ENCODE results near the gene C1QBP.

Gene C1QBP

DNA sequence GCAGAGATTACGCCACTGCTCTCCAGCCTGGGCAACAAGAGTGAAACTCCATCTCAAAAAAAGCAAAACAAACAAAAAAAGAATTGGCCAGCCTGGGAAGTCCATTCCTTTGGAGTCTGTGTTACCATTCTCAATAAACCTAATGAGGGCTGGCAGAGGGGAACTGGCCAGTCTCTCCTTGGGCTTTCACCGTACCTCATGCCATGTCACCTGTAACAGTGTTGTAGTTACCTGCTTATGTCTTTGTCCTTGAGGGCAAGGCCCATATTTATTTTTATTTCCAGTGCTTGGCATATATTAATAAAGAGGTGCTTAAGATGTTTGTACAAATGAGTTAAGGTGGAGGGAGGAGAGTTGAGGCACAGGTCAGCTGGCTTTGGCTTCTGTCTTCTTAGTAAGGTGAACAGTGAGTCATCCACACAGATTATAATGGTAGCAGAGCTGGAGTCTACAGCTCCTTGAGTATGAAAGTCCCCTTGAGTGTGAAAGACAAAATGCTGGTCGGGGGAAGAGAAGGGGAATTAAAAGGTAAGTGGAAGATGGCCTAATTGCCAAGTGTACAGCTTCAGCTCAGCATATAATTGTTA lies 8.4 kb downstream of the C1QBP start:
- no peaks in the 10 kb centered on the region for H3K4me1 ChIP-seq (ENCODE audit: insufficient read depth, low read length)
- H3K27ac ChIP-seq (ENCODE audit: low read length): no peak overlapping the region
- no peak overlapping the region for H3K9ac ChIP-seq (ENCODE audit: low read depth, low read length)
- no peak overlapping the region for H3K4me3 ChIP-seq (ENCODE audit: low read length)
- H3K27me3 ChIP-seq (ENCODE audit: insufficient read depth, low read length): no peaks in the 10 kb centered on the region
- H3K36me3 ChIP-seq (ENCODE audit: insufficient read depth, low read depth, low read length): peaks cover 97% of the 10 kb centered on the region
- no peaks in the 10 kb centered on the region for H3K9me3 ChIP-seq (ENCODE audit: insufficient read depth, low read depth, low read length)

DNA sequence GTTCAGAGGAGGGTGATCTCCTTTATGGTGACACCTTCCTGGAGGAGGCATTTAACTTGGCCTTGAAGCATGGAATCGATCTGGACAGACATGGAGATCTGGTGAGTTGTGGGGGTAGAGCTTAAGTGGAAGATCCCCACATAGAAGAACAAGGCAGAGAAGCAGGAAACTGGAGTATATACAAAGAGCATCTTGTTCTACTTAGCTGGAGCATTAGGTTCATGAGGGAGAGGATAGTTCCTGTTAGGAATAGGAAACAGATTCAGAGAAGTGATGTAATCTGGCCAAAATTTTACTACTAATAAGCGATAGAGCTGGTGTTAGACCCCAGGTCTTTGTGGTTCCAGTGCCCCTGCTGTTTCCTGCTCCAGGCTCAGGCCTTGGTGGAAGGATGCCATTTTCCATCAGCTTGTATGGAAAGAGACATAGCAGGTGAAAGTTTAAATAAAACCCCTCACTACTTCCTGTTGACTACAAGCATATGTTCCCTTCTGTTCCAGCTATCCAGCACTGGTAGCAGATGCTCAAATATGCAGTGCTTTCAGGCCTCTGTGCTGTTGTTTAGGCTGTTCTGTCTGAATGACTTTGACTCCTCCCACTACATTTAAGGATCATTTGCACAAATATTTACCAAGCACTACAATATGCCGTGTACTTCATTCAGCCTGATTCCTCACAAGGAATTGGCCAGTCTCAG lies 9.6 kb downstream of the C1QBP start:
- Histone ChIP-seq H3K27ac (ENCODE audit: low read length) (no peak overlapping the region), H3K36me3 (ENCODE audit: insufficient read depth, low read depth, low read length) (peaks cover 97% of the 10 kb centered on the region), H3K27me3 (ENCODE audit: insufficient read depth, low read length) (no peaks in the 10 kb centered on the region)

DNA sequence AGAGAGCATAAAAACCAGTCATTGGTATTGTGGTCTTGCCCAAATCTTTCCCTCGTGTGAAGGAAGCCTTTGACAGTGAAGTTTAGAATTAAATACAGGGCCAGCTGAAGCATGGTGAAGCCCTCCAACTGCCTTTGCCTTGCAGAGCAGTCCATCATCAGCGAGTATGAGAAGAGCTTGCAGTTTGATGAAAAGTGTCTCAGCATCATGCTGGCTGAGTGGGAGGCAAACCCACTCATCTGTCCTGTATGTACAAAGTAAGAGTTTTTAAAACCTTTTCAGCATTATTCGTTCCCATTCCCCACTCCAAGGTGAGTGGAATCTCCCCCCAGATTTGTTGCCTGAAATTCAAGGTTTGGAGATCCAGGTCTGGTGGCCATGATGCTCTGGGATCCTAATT lies 13.1 kb downstream of the C1QBP start:
- no peaks in the 10 kb centered on the region for H3K27me3 ChIP-seq (ENCODE audit: insufficient read depth, low read length)
- H3K9ac ChIP-seq (ENCODE audit: low read depth, low read length): no peak overlapping the region; the same call in 1 of the 2 replicates
- H3K4me3 ChIP-seq (ENCODE audit: low read length): no peak overlapping the region
- no peaks in the 10 kb centered on the region for H3K4me1 ChIP-seq (ENCODE audit: insufficient read depth, low read length)
- no peak overlapping the region for H3K27ac ChIP-seq (ENCODE audit: low read length)
- no peaks in the 10 kb centered on the region for H3K9me3 ChIP-seq (ENCODE audit: insufficient read depth, low read depth, low read length)
- peaks cover 96% of the 10 kb centered on the region for H3K36me3 ChIP-seq (ENCODE audit: insufficient read depth, low read depth, low read length)

More for the DNA sequence above, 9.6 kb downstream of the C1QBP start:
- Histone ChIP-seq H3K9me3 (ENCODE audit: insufficient read depth, low read depth, low read length) (no peaks in the 10 kb centered on the region), H3K4me3 (ENCODE audit: low read length) (no peak overlapping the region), H3K9ac (ENCODE audit: low read depth, low read length) (no peak overlapping the region), H3K4me1 (ENCODE audit: insufficient read depth, low read length) (no peaks in the 10 kb centered on the region)

DNA sequence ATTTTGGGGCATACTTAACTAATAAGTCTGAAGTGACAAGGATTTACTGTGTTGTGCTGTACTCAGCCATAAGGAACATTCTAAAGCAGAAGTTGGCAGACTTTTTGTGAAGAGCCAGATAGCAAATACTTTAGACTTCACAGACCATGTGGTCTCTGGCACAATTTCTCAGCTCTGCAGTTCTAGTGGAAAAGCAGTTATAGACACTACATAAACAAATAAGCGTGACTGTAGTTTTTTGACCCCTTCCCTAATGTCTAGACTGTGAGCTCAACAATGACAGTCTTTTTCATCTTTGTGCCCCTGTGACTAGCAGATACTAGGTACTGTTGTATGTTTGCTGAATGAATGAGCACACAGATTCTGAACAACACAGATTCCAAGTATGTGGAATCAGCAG lies 14.0 kb downstream of the C1QBP start:
- no peaks in the 10 kb centered on the region for H3K4me1 ChIP-seq (ENCODE audit: insufficient read depth, low read length)
- no peak overlapping the region for H3K27ac ChIP-seq (ENCODE audit: low read length)
- peaks cover 88% of the 10 kb centered on the region for H3K36me3 ChIP-seq (ENCODE audit: insufficient read depth, low read depth, low read length)
- no peaks in the 10 kb centered on the region for H3K27me3 ChIP-seq (ENCODE audit: insufficient read depth, low read length)
- H3K9ac ChIP-seq (ENCODE audit: low read depth, low read length): no peak overlapping the region
- no peak overlapping the region for H3K4me3 ChIP-seq (ENCODE audit: low read length)
- H3K9me3 ChIP-seq (ENCODE audit: insufficient read depth, low read depth, low read length): no peaks in the 10 kb centered on the region

DNA sequence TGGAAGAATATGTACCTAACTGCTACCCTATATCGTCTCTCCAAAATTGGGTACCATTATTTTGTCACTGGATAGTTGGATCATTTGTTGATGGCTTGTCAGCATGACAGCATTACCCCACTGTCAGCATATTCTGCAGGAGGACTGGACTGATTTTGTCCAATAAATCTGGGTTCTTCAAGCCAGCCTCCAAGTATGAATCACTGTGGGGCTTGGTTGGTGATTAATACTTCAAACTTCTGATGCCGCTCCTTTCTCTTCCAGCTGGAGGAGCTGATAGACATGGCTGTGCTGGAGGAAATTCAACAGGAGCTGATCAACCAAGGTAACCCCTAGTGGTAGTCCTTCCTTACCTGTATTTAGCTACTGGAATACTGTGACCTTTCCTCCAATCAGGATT lies 16.4 kb downstream of the C1QBP start:
- no peak overlapping the region for H3K9ac ChIP-seq (ENCODE audit: low read depth, low read length)
- H3K9me3 ChIP-seq (ENCODE audit: insufficient read depth, low read depth, low read length): no peaks in the 10 kb centered on the region
- H3K27me3 ChIP-seq (ENCODE audit: insufficient read depth, low read length): no peaks in the 10 kb centered on the region
- no peak overlapping the region for H3K4me3 ChIP-seq (ENCODE audit: low read length)
- no peak overlapping the region for H3K27ac ChIP-seq (ENCODE audit: low read length)
- no peaks in the 10 kb centered on the region for H3K4me1 ChIP-seq (ENCODE audit: insufficient read depth, low read length)
- H3K36me3 ChIP-seq (ENCODE audit: insufficient read depth, low read depth, low read length): peaks cover 65% of the 10 kb centered on the region

DNA sequence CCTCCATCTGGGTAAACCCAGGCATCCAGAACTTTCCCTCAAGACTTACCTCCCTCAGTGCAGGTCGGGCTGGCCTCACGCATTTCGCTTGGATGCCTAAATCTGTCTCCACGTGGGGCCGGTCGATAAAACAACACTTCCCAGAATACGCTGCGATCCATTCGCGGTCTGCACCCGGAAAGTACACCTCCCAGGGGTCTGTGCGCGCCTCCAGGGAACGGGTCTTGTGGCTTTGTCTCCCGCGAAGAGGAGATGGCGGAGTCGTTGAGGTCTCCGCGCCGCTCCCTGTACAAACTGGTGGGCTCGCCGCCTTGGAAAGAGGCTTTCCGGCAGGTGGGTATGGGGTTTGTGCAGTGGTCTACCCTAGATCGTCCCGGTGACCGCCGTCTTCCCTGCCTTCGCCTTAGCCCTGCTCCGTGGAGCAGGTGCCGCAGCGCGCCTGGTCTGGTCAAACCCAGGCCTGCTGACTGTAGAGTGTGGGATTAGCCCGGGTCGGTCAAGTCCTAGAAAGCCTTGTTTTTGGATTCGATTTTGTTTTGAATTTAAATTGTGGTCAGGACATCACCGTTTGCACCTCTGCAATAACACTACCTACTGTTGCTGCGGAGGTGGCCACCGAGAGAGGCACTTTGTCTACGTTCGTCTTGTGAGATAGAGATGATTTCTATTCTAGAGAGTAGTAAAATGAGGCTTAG lies 18.8 kb downstream of the C1QBP start, which contains the start of gene RPAIN:
RPAIN (plus strand) TSS at position 224 of the 695 bp plus-strand sequence; CDS start at position 253, 29 bp downstream.
- Histone ChIP-seq H3K4me3 (ENCODE audit: low read length) (peak within 1 kb of the TSS; percentile 100), H3K9ac (ENCODE audit: low read depth, low read length) (peak within 1 kb of the TSS; percentile 99), H3K27me3 (ENCODE audit: insufficient read depth, low read length) (no peaks in the 10 kb centered on the region), H3K9me3 (ENCODE audit: insufficient read depth, low read depth, low read length) (no peaks in the 10 kb centered on the region), H3K27ac (ENCODE audit: low read length) (peak within 1 kb of the TSS; percentile 96), H3K36me3 (ENCODE audit: insufficient read depth, low read depth, low read length) (peaks cover 63% of the 10 kb centered on the region), H3K4me1 (ENCODE audit: insufficient read depth, low read length) (no peaks in the 10 kb centered on the region)

DNA sequence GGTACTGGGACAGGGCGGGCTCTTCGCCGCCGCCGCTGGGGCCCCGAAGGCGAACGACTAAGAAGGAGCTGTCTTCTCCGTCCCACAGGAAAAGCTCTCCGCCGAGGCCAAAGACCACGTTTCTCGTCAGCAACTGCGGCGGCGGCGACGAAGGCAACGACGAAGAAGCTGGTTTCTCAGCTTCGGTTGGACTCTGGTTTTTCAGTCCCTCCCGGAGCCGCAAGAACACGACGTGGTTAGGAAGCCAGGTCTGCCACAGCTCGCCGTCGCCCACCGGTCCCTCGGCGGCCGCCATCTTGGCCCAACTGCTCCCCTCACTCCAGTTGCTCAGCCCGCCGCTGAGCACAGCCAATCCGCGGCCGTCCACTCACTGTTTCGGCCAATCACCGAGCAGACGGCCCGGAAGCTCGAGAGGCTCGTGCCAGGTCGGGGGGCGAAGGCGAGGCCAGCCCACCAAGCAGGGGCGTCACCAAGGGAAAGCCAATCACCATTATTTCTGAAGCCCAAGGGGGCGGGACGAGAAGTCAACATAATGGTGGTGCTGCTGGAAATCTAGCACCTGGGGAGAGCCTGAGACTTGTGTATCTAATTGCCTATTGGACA lies 19.5 kb downstream of the C1QBP start, which contains the start of gene NUP88:
NUP88 (minus strand) TSS at position 307 of the 603 bp plus-strand sequence; CDS start at position 295, 12 bp downstream.
- peaks cover 60% of the 10 kb centered on the region for H3K36me3 ChIP-seq (ENCODE audit: insufficient read depth, low read depth, low read length)

DNA sequence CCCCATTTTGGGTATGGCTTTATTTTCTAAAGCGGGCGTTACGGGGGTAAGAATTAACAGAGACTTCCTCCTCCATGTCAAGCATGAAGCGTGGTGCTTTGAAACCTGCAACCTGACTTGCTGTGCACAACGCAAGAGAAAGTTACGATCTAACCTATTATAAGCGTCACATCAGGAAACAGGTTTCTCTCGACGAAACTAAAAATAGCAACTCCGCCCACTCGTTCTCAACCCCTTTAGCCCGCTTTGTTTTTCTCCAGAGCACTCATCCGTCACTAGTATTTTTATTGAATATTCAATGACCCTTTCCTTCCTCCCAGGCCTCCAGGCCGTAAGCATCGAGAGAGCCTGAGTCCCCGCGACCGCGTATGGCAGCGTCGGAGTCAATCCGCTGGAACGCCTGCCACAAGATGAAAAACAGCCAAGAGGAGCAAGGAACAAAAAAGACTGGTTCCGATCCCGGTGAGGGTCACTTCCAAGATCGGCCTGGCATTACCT lies 20.0 kb downstream of the C1QBP start:
- H3K9ac ChIP-seq (ENCODE audit: low read depth, low read length): peak overlapping the region; percentile 93
- peaks cover 60% of the 10 kb centered on the region for H3K36me3 ChIP-seq (ENCODE audit: insufficient read depth, low read depth, low read length)
- peak overlapping the region; percentile 82 for H3K27ac ChIP-seq (ENCODE audit: low read length)
- H3K4me3 ChIP-seq (ENCODE audit: low read length): peak overlapping the region; percentile 100
- H3K27me3 ChIP-seq (ENCODE audit: insufficient read depth, low read length): no peaks in the 10 kb centered on the region
- no peaks in the 10 kb centered on the region for H3K9me3 ChIP-seq (ENCODE audit: insufficient read depth, low read depth, low read length)
- no peaks in the 10 kb centered on the region for H3K4me1 ChIP-seq (ENCODE audit: insufficient read depth, low read length)

More for the DNA sequence above, 19.5 kb downstream of the C1QBP start, which contains the start of gene NUP88:
- Histone ChIP-seq H3K4me1 (ENCODE audit: insufficient read depth, low read length) (no peaks in the 10 kb centered on the region), H3K27ac (ENCODE audit: low read length) (peak within 1 kb of the TSS; percentile 96), H3K9me3 (ENCODE audit: insufficient read depth, low read depth, low read length) (no peaks in the 10 kb centered on the region), H3K4me3 (ENCODE audit: low read length) (peak within 1 kb of the TSS; percentile 100), H3K27me3 (ENCODE audit: insufficient read depth, low read length) (no peaks in the 10 kb centered on the region), H3K9ac (ENCODE audit: low read depth, low read length) (peak within 1 kb of the TSS; percentile 99)

DNA sequence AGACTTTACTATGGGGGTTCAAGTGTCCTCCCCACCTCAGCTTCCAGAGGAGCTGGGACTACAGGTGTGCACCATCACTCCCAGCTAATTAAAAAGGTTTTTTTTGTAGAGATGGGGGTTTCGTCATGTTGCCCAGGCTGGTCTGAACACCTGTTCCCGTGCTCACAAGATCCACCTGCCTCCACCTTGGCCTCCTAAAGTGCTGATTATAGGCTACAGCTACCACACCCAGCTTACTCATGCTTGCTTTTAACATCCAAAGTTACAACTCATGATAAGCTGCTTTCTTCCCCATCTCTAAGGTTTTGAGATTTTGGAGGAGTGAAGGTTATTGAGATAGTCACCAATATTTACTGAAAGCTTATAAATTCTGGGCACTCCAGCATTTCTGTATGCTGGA lies 22.1 kb downstream of the C1QBP start:
- Histone ChIP-seq H3K27ac (ENCODE audit: low read length) (no peak overlapping the region), H3K27me3 (ENCODE audit: insufficient read depth, low read length) (no peaks in the 10 kb centered on the region), H3K36me3 (ENCODE audit: insufficient read depth, low read depth, low read length) (peaks cover 60% of the 10 kb centered on the region), H3K4me3 (ENCODE audit: low read length) (peak overlapping the region; percentile 9; the same call in 1 of the 2 replicates), H3K4me1 (ENCODE audit: insufficient read depth, low read length) (no peaks in the 10 kb centered on the region), H3K9me3 (ENCODE audit: insufficient read depth, low read depth, low read length) (no peaks in the 10 kb centered on the region), H3K9ac (ENCODE audit: low read depth, low read length) (no peak overlapping the region)

DNA sequence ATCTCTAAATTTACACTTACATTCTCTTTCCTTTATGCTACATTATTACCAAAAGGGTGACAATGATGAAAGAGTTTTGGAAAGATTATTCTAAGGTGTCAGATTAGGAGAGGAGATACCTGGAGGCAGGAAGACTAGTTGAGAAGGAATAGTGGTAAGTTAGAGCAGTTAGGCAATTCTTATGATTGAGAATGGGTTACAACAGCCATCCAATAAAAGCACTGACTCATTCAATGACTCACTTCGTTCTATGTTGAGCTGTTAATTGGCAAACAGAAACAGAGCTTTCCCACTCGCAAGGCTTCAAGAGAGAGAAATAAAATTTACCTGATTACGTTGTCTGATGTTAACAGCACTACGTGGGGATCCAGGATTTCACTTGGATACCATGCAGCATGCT lies 25.3 kb downstream of the C1QBP start:
- peaks cover 83% of the 10 kb centered on the region for H3K36me3 ChIP-seq (ENCODE audit: insufficient read depth, low read depth, low read length)
- H3K27ac ChIP-seq (ENCODE audit: low read length): no peak overlapping the region
- H3K4me1 ChIP-seq (ENCODE audit: insufficient read depth, low read length): no peaks in the 10 kb centered on the region
- H3K9ac ChIP-seq (ENCODE audit: low read depth, low read length): no peak overlapping the region
- H3K9me3 ChIP-seq (ENCODE audit: insufficient read depth, low read depth, low read length): no peaks in the 10 kb centered on the region
- H3K4me3 ChIP-seq (ENCODE audit: low read length): no peak overlapping the region
- H3K27me3 ChIP-seq (ENCODE audit: insufficient read depth, low read length): no peaks in the 10 kb centered on the region

DNA sequence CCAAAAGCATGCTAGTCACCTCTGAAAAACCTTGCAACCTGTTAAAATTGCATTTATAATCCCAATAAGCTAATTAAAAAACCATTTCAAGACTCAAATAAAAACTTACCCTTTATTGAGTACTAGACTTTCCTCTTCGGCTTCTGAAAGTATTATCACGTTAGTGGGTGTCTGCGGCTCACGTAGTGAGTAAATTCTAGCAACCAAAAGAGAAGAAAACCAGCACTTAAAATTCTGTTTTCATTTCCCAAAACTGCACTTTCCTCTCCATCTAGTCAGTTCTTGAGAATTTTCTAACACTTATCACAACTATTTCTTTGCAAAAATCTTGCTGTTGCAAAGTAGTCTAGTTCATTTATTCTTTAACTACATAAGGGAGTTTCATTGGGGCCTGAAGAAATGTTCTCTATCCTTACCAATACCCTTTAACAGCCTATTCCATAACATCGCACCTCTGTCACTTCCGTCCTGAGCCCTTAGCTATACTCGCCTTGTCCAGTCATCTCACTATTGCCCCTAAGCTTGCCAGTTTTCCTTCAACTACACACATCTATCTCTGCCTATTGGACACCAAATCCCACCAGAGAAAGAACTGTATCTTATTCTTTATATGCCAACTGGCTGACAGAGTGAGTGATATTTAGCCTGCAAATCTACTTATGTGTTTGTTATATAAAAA lies 28.2 kb downstream of the C1QBP start:
- Histone ChIP-seq H3K36me3 (ENCODE audit: insufficient read depth, low read depth, low read length) (peaks cover 96% of the 10 kb centered on the region), H3K4me3 (ENCODE audit: low read length) (no peak overlapping the region), H3K9ac (ENCODE audit: low read depth, low read length) (no peak overlapping the region)

More for the DNA sequence above, 28.2 kb downstream of the C1QBP start:
- no peaks in the 10 kb centered on the region for H3K9me3 ChIP-seq (ENCODE audit: insufficient read depth, low read depth, low read length)
- H3K4me1 ChIP-seq (ENCODE audit: insufficient read depth, low read length): no peaks in the 10 kb centered on the region
- no peaks in the 10 kb centered on the region for H3K27me3 ChIP-seq (ENCODE audit: insufficient read depth, low read length)
- no peak overlapping the region for H3K27ac ChIP-seq (ENCODE audit: low read length)
